HG02870 (cell line): Measurements from ENCODE around the gene NBL1.

Source experiments
- ATAC-seq: cut with Tn5 transposase; IDR thresholded peaks from one replicate; pipeline ENCODE4 v1.9.1; 2021; ENCODE audit warnings: mild to moderate bottlenecking, moderate library complexity; ENCODE audit not compliant: unreplicated experiment

NBL1 gene

GRCh38 chr1:19643602-19644394 lies at the start of gene NBL1:
Gene NBL1 (plus strand): TSS chr1:19644311. CDS start chr1:19655031, 10,720 bp downstream.
- no peak for ATAC-seq

GRCh38 chr1:19596065-19596713 lies 47.9 kb upstream of the NBL1 start:
- ATAC-seq: no peak

GRCh38 chr1:19596714-19597495 lies 47.2 kb upstream of the NBL1 start:
- ATAC-seq: peak; percentile 80

GRCh38 chr1:19597496-19598309 lies 46.4 kb upstream of the NBL1 start:
- no peak for ATAC-seq

GRCh38 chr1:19599810-19600209 lies 44.3 kb upstream of the NBL1 start:
- ATAC-seq: no peak

GRCh38 chr1:19602486-19602885 lies 41.6 kb upstream of the NBL1 start:
- no peak for ATAC-seq

- no peak for ATAC-seq
These were observed 38.1 kb upstream of the NBL1 start for GRCh38 chr1:19605967-19606366.

GRCh38 chr1:19606817-19607642 lies 37.1 kb upstream of the NBL1 start:
- ATAC-seq: no peak

- no peak for ATAC-seq
These were observed 35.9 kb upstream of the NBL1 start for GRCh38 chr1:19608232-19608631.

GRCh38 chr1:19610282-19610981 lies 33.7 kb upstream of the NBL1 start:
- no peak for ATAC-seq

GRCh38 chr1:19612530-19612929 lies 31.6 kb upstream of the NBL1 start:
- ATAC-seq: no peak

GRCh38 chr1:19613171-19613703 lies 30.9 kb upstream of the NBL1 start:
- ATAC-seq: no peak

GRCh38 chr1:19615438-19615837 lies 28.7 kb upstream of the NBL1 start:
- no peak for ATAC-seq

- ATAC-seq: no peak
These were observed 27.6 kb upstream of the NBL1 start for GRCh38 chr1:19616489-19616888.

- ATAC-seq: no peak
These were observed 26.7 kb upstream of the NBL1 start for GRCh38 chr1:19617376-19617775.

- no peak for ATAC-seq
These were observed 25.7 kb upstream of the NBL1 start for GRCh38 chr1:19618428-19618827.

GRCh38 chr1:19619697-19620384 lies 24.3 kb upstream of the NBL1 start:
- no peak for ATAC-seq

GRCh38 chr1:19620786-19621185 lies 23.3 kb upstream of the NBL1 start:
- no peak for ATAC-seq
